Stomach (tissue), 9 donors: ENCODE data around the gene SMTNL1. TPM values are rescaled to one million over a fixed set of nuclear protein-coding genes. Genes with fewer than 3 reads are reported as not detected.

Source experiments
- DNase-seq, 2 donors: peaks; one replicate each; pipeline versions ENCODE4 v3.0.0 to v3.0.0-alpha.2; 2013 to 2019
- H3K27ac ChIP-seq, 5 donors: fragments of 200-600 bp in 4 of 5; sonication (generic) in 4 of 5; one replicate each; pipeline ENCODE4 v1.5.1; 2013 to 2019; ENCODE audit warnings: mild to moderate bottlenecking in 1 of 5, moderate library complexity in 1 of 5
- H3K27me3 ChIP-seq, 3 donors: fragments of 200-600 bp; sonication (generic); one replicate each; pipeline ENCODE4 v1.5.1; 2017 to 2019; ENCODE audit warnings: mixed run types in 1 of 3
- H3K36me3 ChIP-seq, 4 donors: fragments of 200-600 bp; sonication (generic); 1 replicate in 3 of 4; 2 replicates in 1 of 4; pipeline ENCODE4 v1.5.1; 2016 to 2019
- H3K4me1 ChIP-seq, 4 donors: fragments of 200-600 bp; sonication (generic); one replicate each; pipeline ENCODE4 v1.5.1; 2016 to 2019
- H3K4me3 ChIP-seq, 4 donors: fragments of 200-600 bp; sonication (generic) in 3 of 4; one replicate each; pipeline ENCODE4 v1.5.1; 2016 to 2019; ENCODE audit warnings: mild to moderate bottlenecking in 1 of 4
- H3K9me3 ChIP-seq, 4 donors: fragments of 200-600 bp; sonication (generic); one replicate each; pipeline ENCODE4 v1.5.1; 2016 to 2019
- EP300 ChIP-seq: sonication (generic); formaldehyde crosslinking; IDR thresholded peaks from one replicate; pipeline ENCODE4 v1.6.1; 2017; ENCODE audit warnings: antibody characterized with exemption
- POLR2A ChIP-seq, 4 donors: fragments of 450-650 bp; IDR thresholded peaks; one replicate each; pipeline ENCODE4 v1.6.1; 2016; ENCODE audit warnings: antibody characterized with exemption in 4 of 4, control low read depth in 2 of 4, mild to moderate bottlenecking in 1 of 4, moderate library complexity in 1 of 4
- POLR2AphosphoS5 ChIP-seq, 3 donors: sonication (generic); formaldehyde crosslinking; IDR thresholded peaks; one replicate each; pipeline ENCODE4 v1.6.1; 2016; ENCODE audit warnings: antibody characterized with exemption in 3 of 3
- WGBS, 5 donors: extraction: QIAGEN DNeasy Blood & Tissue Kit in 3 of 5; methylation state at CpG; one replicate each; pipeline versions ENCODE4 v1.1.5 to v1.1.7; 2013 to 2018; 5-methylcytosine and 5-hydroxymethylcytosine counted together
- intact Hi-C: fragments of 100-400 bp; cut with DNase I; formaldehyde crosslinking; loops from one replicate; pipeline ENCODE4 v1.15.1; 2023; ENCODE audit warnings: low total_unique reads
- polyA plus RNA-seq, 3 donors: library from polyadenylated mRNA; stranded (reverse); fragments of 200-250 nt; gene quantifications; one replicate each; pipeline ENCODE4 v1.2.3, GENCODE V29; 2013
- total RNA-seq, 5 donors: library from RNA; depleted of rRNA; stranded (reverse); fragments of >200 nt; gene quantifications; one replicate each; pipeline versions ENCODE4 v1.1.0 to v1.2.3, GENCODE V29; 2014 to 2016
- TF ChIP-seq, protein P1 (sequence below), 7 experiments: fragments of 450-650 bp in 4 of 7; fragments of 200-600 bp in 3 of 7; sonication (generic) in 3 of 7; IDR thresholded peaks; one replicate each; pipeline ENCODE4 v1.5.1; 2016 to 2019; ENCODE audit warnings: antibody characterized with exemption in 7 of 7, control low read depth in 2 of 7, mild to moderate bottlenecking in 1 of 7
- donor health status: healthy with polysubstance abuse.
- donor health status: Bipolar disorder and iron deficiency.
- donor health status: healthy.

SMTNL1 gene
- total and polyA plus RNA-seq, 8 donors, result not detected

DNA sequence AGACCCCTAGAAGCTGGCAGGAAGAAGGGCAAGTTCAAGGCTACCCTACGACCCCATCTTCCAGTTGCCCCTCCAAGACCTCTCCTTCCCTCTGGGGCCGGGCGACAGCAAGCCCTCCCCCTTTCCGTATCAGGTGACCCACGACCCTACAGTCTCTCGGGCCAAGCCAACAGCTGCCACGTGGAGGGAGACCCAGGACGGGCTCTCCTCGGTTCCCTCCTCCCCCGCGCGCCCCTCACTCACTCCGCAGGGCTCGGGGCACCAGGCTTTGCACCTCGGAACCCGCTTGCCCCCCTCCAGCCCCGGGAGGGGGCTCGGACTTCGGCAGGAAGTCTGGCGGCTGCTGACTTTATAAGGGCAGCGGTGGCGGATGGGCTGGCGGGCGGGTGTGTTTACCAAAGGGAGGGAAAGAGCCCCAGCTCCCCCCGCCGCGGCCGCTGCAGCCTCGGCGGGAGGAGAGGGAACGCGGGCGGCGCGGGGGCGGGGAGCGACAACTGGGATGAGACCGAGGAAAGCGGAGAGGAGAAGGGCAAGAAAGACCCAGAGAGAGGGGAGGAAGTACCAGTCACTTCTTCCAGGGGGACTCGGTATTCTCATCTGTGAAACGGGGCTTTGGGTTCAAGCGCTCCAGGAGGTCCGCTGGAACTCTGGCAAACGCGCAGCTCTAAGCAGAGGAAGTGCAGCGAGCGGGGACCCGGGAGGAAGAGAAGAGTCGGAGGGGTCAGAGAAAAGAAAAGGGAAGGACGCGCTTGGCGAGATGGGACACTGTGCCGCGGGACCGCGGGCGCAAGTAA is 22.7 kb upstream of the SMTNL1 start:
- H3K4me1 ChIP-seq, result peaks cover 10 to 35% (median 29%) of the 10 kb centered on the region in 4 donors
- H3K4me3 ChIP-seq, result peak overlapping the region; percentile 90 to 95 (median 93)
- WGBS, 5 donors, result 0 to 1% (median 1%) methylated on average over 39 to 57 of the region's 57 CpGs
- peak; percentile 69 to 81 for DNase-seq
- H3K9me3 ChIP-seq, result no peaks in the 10 kb centered on the region
- intact Hi-C loops, result no loop called here
- H3K27ac ChIP-seq, result peak overlapping the region; percentile 67 to 79 (median 77)
- H3K27me3 ChIP-seq, result no peaks in the 10 kb centered on the region
- TF ChIP-seq EP300 (no peak), POLR2AphosphoS5 (IDR thresholded peaks at IDR 0.05) (no peak), POLR2A (IDR thresholded peaks at IDR 0.05) (no peak)
- TF ChIP-seq, protein P1, sequence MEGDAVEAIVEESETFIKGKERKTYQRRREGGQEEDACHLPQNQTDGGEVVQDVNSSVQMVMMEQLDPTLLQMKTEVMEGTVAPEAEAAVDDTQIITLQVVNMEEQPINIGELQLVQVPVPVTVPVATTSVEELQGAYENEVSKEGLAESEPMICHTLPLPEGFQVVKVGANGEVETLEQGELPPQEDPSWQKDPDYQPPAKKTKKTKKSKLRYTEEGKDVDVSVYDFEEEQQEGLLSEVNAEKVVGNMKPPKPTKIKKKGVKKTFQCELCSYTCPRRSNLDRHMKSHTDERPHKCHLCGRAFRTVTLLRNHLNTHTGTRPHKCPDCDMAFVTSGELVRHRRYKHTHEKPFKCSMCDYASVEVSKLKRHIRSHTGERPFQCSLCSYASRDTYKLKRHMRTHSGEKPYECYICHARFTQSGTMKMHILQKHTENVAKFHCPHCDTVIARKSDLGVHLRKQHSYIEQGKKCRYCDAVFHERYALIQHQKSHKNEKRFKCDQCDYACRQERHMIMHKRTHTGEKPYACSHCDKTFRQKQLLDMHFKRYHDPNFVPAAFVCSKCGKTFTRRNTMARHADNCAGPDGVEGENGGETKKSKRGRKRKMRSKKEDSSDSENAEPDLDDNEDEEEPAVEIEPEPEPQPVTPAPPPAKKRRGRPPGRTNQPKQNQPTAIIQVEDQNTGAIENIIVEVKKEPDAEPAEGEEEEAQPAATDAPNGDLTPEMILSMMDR (IDR thresholded peaks at IDR 0.05), result no peak
- peaks cover 0 to 3% (median 0%) of the 10 kb centered on the region in 4 donors for H3K36me3 ChIP-seq

DNA sequence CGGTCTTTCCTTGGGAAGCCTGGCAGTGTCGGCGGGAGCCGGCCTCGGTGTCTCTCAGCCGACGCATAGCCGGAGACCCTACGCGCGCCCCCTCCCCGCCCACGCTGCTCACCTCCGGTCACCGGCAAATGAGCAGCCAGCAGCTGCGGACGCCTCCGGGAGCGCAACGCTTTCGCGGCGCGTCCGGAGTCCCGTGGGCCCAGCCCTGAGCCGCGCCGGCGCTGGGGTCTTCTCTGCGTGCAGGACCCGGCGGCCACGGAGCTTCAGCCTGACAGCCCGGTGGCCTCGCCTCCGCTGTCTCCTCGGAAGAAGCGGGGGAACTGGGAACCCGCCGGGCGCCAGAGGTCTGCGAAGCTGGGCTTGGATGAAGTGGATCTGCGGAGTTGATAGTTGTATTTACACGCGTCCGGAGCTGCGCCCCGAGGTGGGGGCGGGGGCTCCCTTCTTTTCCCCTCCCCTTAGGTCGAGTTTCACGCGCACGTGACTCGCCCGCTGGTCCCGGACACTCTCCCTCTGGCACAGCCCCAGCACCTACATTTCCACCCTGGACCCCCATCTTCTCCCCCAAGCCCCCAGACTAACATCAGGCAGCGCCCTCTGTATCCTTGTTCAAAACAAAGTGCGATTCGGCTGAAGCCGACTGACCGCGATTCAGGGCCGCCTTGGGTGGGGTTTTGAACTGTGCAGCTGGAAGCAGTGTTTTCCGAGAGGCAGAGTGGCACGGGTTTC is 21.9 kb upstream of the SMTNL1 start, which contains the start of gene SLC43A1:
SLC43A1 (minus strand) TSS at position 371 of the 729 bp plus-strand sequence. CDS start 1,591 bp downstream, outside the sequence.
- intact Hi-C loops, result no loop called here
- Histone ChIP-seq H3K9me3 (no peaks in the 10 kb centered on the region), H3K4me3 (peak within 1 kb of the TSS; percentile 90 to 95 (median 93)), H3K27me3 (no peaks in the 10 kb centered on the region), H3K4me1 (peaks cover 10 to 35% (median 29%) of the 10 kb centered on the region in 4 donors), H3K27ac (peak within 1 kb of the TSS; percentile 67 to 79 (median 77)), H3K36me3 (peaks cover 0 to 3% (median 0%) of the 10 kb centered on the region in 4 donors)
- peak; percentile 66 to 84 for DNase-seq
- WGBS, 5 donors, result 0 to 1% (median 0%) methylated on average over 32 to 66 of the region's 66 CpGs
- no peak for TF ChIP-seq EP300

DNA sequence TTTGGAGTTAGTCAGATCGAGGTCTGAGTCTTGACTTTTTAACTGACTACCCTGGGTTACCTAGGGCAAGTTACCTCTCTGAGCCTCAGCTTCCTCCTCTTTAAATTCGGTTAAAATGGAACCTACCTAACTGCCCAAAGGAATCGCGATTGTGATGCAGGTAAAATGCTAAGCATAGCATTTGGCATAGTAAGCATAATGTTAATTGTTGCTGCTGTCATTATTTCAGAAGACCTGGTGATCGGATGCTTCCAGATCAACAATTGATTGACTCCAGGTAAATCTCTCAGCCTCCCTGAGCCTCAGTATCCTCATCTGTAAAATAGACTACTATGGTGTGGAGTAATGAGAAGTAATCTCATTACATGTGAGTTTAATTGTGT is 21.3 kb upstream of the SMTNL1 start:
- 10 to 22% (median 19%) methylated on average over 5 of the region's 5 CpGs for WGBS, 5 donors
- Histone ChIP-seq H3K9me3 (no peaks in the 10 kb centered on the region), H3K36me3 (peaks cover 0 to 3% (median 0%) of the 10 kb centered on the region in 4 donors), H3K27me3 (no peaks in the 10 kb centered on the region), H3K4me3 (peak overlapping the region; percentile 90 to 95 (median 93)), H3K27ac (peak overlapping the region; percentile 67 to 79 (median 77)), H3K4me1 (peaks cover 10 to 35% (median 29%) of the 10 kb centered on the region in 4 donors)
- intact Hi-C loops, result no loop called here
- no peak for DNase-seq
- TF ChIP-seq EP300 (no peak), POLR2A (IDR thresholded peaks at IDR 0.05) (no peak), POLR2AphosphoS5 (IDR thresholded peaks at IDR 0.05) (no peak)
- TF ChIP-seq, protein P1 (IDR thresholded peaks at IDR 0.05), result no peak

DNA sequence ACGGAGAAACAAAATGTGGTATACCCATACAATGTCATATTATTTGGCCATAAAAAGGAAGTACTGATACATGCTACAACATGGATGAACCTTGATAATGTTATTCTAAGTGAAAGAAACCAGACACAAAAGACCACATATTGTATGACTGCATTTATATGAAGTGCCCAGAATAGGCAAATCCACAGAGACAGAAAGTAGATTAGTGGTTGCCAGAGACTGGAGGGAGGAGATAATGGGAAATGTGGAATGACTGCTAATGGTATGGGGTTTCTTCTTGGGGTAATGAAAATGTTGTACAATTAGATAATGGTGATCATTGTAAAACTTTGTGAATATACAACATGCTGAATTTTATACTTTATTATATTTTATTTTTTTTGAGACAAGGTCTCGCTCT is 16.3 kb upstream of the SMTNL1 start:
- WGBS, 5 donors, result 90 to 94% (median 92%) methylated on average over 2 of the region's 2 CpGs
- H3K27me3 ChIP-seq, result no peaks in the 10 kb centered on the region
- H3K27ac ChIP-seq, result no peak overlapping the region
- intact Hi-C loops, result no loop called here
- H3K4me3 ChIP-seq, result no peak overlapping the region
- TF ChIP-seq EP300, result no peak
- TF ChIP-seq POLR2AphosphoS5 (IDR thresholded peaks at IDR 0.05), result no peak
- no peak for TF ChIP-seq POLR2A (IDR thresholded peaks at IDR 0.05)
- TF ChIP-seq, protein P1 (IDR thresholded peaks at IDR 0.05), result no peak
- no peaks in the 10 kb centered on the region for H3K36me3 ChIP-seq
- no peak for DNase-seq
- no peaks in the 10 kb centered on the region for H3K9me3 ChIP-seq
- peaks cover 0 to 2% (median 1%) of the 10 kb centered on the region in 4 donors for H3K4me1 ChIP-seq
